ENCODE measurements around the gene MYBPC3.
A peak's percentile ranks its signal among the peaks of the same experiment; 100 is the strongest.

Gene MYBPC3

GRCh38 chr11:47388697-47389576, 36.4 kb upstream of the MYBPC3 start:
- no peaks in the 10 kb centered on the region for H3K27me3 ChIP-seq (ENCODE audit: insufficient read depth, low read length, poor library complexity)
- ATAC-seq (ENCODE audit: insufficient read depth, low read depth) (no peak), DNase-seq (no peak)
- no peaks in the 10 kb centered on the region for H3K79me2 ChIP-seq (ENCODE audit: insufficient read depth, low read length)
- no peak for TF ChIP-seq CTCF (IDR thresholded peaks at IDR 0.05; ENCODE audit: borderline replicate concordance, extremely low read depth, low read length, poor library complexity, severe bottlenecking)
- no peak for TF ChIP-seq EZH2 (IDR thresholded peaks at IDR 0.05; ENCODE audit: borderline replicate concordance, low read depth, low read length, severe bottlenecking)
- no peaks in the 10 kb centered on the region for H3K9me3 ChIP-seq (ENCODE audit: insufficient read depth, low read length, severe bottlenecking)
- no peak overlapping the region for H3K4me2 ChIP-seq (ENCODE audit: insufficient read depth, low read length)
- no peak overlapping the region for H3K4me3 ChIP-seq (ENCODE audit: low read depth in 1 of 2, low read length in 2 of 2)
- no peak overlapping the region for H2AFZ ChIP-seq (ENCODE audit: low read depth, low read length)
- no peaks in the 10 kb centered on the region for H3K36me3 ChIP-seq (ENCODE audit: insufficient read depth, low read length)
- no peaks in the 10 kb centered on the region for H3K4me1 ChIP-seq (ENCODE audit: insufficient read depth, low read length)
- H3K9ac ChIP-seq (ENCODE audit: low read depth, low read length), result no peak overlapping the region
- H4K20me1 ChIP-seq (ENCODE audit: insufficient read depth, low read length), result no peaks in the 10 kb centered on the region
- no peak overlapping the region for H3K27ac ChIP-seq (ENCODE audit: low read length)

- Histone ChIP-seq H2AFZ (ENCODE audit: low read depth, low read length) (peak overlapping the region; percentile 38), H3K4me2 (ENCODE audit: insufficient read depth, low read length) (no peak overlapping the region)
- DNase-seq, result no peak
Measured at GRCh38 chr11:47387944-47388696, 35.6 kb upstream of the MYBPC3 start.

GRCh38 chr11:47384498-47384897, 32.0 kb upstream of the MYBPC3 start:
- H3K27me3 ChIP-seq (ENCODE audit: insufficient read depth, low read length, poor library complexity), result no peaks in the 10 kb centered on the region
- no peak overlapping the region for H3K27ac ChIP-seq (ENCODE audit: low read length)

More at GRCh38 chr11:47387944-47388696, 35.6 kb upstream of the MYBPC3 start:
- TF ChIP-seq CTCF (IDR thresholded peaks at IDR 0.05; ENCODE audit: borderline replicate concordance, extremely low read depth, low read length, poor library complexity, severe bottlenecking), result no peak
- TF ChIP-seq EZH2 (IDR thresholded peaks at IDR 0.05; ENCODE audit: borderline replicate concordance, low read depth, low read length, severe bottlenecking), result no peak
- H3K79me2 ChIP-seq (ENCODE audit: insufficient read depth, low read length), result no peaks in the 10 kb centered on the region
- no peak overlapping the region for H3K27ac ChIP-seq (ENCODE audit: low read length)
- ATAC-seq (ENCODE audit: insufficient read depth, low read depth), result no peak
- H4K20me1 ChIP-seq (ENCODE audit: insufficient read depth, low read length), result no peaks in the 10 kb centered on the region
- H3K4me3 ChIP-seq (ENCODE audit: low read depth in 1 of 2, low read length in 2 of 2), result no peak overlapping the region
- no peaks in the 10 kb centered on the region for H3K4me1 ChIP-seq (ENCODE audit: insufficient read depth, low read length)
- no peaks in the 10 kb centered on the region for H3K9me3 ChIP-seq (ENCODE audit: insufficient read depth, low read length, severe bottlenecking)
- no peaks in the 10 kb centered on the region for H3K36me3 ChIP-seq (ENCODE audit: insufficient read depth, low read length)
- no peak overlapping the region for H3K9ac ChIP-seq (ENCODE audit: low read depth, low read length)
- no peaks in the 10 kb centered on the region for H3K27me3 ChIP-seq (ENCODE audit: insufficient read depth, low read length, poor library complexity)

More at GRCh38 chr11:47384498-47384897, 32.0 kb upstream of the MYBPC3 start:
- Histone ChIP-seq H3K9me3 (ENCODE audit: insufficient read depth, low read length, severe bottlenecking) (no peaks in the 10 kb centered on the region), H3K4me3 (ENCODE audit: low read depth in 1 of 2, low read length in 2 of 2) (no peak overlapping the region), H4K20me1 (ENCODE audit: insufficient read depth, low read length) (no peaks in the 10 kb centered on the region), H3K4me2 (ENCODE audit: insufficient read depth, low read length) (no peak overlapping the region), H3K9ac (ENCODE audit: low read depth, low read length) (no peak overlapping the region), H3K36me3 (ENCODE audit: insufficient read depth, low read length) (no peaks in the 10 kb centered on the region), H3K79me2 (ENCODE audit: insufficient read depth, low read length) (no peaks in the 10 kb centered on the region), H2AFZ (ENCODE audit: low read depth, low read length) (no peak overlapping the region), H3K4me1 (ENCODE audit: insufficient read depth, low read length) (no peaks in the 10 kb centered on the region)
- ATAC-seq (ENCODE audit: insufficient read depth, low read depth) (no peak), DNase-seq (no peak)
- TF ChIP-seq CTCF (IDR thresholded peaks at IDR 0.05; ENCODE audit: borderline replicate concordance, extremely low read depth, low read length, poor library complexity, severe bottlenecking) (no peak), EZH2 (IDR thresholded peaks at IDR 0.05; ENCODE audit: borderline replicate concordance, low read depth, low read length, severe bottlenecking) (no peak)

All from DND-41 (cell line).